Ramos (cell line): ENCODE data around the gene AURKAIP1.

Experiments
- in situ Hi-C: fragments of 300-500 bp; cut with MboI; formaldehyde crosslinking; loops from one replicate; pipeline ENCODE4 v1.14.3; 2022; ENCODE audit warnings: low sequenced_read_pairs; ENCODE audit not compliant: unreplicated experiment

The AURKAIP1 gene

DNA sequence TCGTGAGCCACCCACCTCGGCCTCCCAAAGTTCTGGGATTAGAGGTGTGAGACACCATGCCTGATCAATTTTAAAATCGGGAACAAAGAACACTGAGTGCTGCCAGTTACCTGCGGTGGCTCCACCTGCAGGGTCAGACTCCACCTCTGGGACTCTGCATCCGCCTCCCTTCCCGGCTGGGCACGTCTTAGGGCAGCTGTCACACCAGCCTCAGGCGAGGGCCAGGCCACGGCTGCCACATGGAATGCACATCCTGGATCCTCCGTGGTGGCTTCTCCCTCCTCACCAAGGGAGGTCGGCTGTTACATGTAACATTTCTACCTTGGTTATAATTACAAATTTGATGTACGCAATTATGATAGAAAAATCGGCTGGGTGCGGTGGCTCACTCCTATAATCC is 10.7 kb downstream of the AURKAIP1 start:
- in situ Hi-C loops, result no loop called here

DNA sequence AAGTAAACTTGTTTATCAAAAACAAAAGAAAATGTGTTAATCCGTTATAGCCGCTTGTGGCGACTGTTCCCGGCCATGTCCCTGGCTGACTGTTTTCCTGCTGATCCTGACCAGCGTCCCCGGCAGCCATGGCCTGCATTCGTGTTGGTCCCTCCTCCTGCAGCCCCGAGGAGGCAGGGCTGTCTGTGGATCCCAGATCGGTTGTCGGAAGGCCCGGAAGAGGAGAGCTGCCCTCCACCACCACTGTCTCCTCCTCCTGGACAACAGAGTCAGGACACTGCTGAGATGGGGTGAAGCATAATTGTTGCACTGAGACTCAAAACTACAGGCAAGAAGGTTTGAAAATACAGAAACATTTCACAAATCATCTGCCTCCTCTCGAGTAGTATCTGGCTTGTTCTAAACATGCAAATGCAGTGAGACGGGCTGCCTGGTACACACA is 13.0 kb downstream of the AURKAIP1 start:
- in situ Hi-C loops, result no loop called here

DNA sequence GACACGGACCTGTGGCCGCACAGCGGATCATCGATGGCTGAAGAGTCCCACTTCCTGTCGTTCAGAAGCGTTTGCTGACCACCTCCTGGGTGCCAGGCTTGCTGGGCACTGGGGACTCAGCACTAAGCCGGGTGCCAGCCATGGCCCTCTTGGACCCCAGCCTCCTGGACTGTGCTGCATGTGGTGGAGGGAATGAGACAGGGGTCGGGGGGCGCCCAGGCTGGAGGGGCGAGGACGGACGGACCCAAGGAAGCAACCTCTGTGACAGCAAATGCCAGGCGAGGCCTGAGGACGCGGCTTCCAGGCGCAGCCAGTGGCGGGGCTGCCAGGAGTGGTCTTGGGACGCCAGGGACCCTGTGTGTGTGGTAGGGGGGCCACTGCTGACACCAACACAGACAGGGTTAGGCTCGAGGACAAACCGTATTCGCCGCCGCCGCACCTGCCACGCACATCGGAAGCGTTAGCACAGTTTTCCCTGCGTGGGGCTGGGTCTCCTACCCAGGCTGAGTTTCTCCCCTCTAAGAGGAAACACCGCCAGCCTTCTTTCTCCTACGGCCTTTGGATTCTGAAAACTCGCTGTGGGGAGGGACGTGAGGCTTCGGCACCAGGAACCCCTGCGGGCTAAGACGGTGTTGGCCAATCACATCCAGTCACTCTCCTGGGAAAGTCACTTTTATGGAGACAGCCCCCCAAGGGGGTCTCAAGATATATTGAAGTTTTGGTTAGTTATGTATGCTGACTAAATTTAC is 13.6 kb downstream of the AURKAIP1 start:
- in situ Hi-C loops, result no loop called here

DNA sequence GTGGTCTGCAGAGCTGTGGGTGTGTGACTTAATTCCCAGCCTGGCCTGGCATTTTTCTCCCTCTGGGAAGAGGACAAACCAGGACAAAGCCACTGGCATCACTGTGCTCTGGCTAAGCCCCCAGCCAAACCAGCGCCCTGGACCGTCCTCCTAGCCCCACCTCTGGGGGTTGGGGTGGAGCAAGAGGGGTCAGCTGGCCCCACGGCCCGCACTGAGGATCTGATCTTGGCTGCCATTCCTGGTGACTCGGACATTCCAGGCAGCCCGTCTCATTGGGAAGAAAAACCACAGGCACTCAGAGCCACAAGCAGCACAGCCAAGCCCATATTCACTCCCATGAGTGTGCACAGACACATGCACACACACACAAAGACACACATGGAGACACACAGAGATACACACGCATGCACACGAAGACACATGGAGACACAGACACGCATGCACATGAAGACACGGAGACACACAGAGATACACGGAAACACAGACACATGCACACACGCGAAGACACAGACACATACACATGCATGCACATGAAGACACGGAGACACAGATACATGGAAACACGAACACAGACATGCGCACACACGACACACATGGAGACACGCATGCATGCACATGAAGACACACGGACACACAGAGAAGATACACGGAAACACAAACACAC is 14.4 kb downstream of the AURKAIP1 start:
- in situ Hi-C loops, result no loop called here

DNA sequence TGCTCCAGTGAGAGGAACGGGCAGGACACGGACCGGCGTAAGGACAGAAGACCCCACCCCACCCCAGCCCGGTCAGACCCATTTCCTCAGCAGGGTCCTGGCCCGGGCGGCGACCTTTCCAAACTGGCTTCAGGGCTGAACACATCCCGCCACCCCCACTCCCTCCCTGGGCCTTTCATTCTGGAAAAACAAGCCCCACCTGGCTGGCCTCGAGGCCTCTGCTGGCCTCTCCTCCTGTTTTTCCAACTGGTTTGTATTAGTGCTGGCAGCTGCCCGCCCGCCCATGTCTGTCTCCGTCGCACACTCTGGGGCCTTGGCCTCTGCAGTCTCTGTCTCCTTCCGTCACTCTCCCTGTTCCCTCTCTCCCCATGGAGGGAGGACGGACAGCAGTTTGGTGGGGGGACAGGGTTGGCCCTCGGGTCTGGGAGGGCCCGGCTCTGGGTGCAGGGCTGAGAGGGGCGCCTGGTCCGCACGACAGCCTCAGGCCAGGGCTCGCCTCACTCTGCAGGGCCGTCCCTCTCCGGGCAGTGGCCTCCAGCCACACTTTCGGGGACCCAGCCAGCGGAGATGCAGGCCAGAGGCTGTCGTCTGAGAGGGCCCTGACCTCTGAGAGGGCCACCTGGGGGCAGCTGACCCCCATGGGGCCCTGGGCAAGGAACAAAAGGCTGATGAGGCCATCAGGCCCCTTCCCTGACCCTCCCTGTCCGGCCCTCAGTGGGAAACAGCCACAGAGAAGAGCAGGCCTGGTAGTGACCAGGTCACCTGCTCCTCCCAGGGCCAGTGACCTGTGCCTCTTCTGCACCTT is 15.1 kb downstream of the AURKAIP1 start:
- in situ Hi-C loops, result no loop called here

DNA sequence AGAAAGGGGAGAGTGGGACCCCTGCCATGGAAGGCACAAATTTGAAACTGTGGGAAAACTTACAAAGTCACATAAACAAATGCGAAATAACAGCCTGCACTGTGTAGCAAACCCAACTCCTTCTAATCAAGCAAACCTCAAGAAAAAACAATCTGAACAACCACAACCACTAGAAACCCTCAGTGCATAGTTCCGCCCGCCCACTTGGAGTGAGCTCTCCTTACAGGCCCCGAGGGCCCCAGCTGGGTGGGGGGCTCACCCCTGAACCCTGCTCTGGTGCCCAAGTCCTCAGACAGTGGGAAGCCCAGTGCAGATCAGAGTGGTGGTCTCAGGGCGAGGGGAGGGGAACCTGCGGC is 15.7 kb downstream of the AURKAIP1 start:
- in situ Hi-C loops, result no loop called here

DNA sequence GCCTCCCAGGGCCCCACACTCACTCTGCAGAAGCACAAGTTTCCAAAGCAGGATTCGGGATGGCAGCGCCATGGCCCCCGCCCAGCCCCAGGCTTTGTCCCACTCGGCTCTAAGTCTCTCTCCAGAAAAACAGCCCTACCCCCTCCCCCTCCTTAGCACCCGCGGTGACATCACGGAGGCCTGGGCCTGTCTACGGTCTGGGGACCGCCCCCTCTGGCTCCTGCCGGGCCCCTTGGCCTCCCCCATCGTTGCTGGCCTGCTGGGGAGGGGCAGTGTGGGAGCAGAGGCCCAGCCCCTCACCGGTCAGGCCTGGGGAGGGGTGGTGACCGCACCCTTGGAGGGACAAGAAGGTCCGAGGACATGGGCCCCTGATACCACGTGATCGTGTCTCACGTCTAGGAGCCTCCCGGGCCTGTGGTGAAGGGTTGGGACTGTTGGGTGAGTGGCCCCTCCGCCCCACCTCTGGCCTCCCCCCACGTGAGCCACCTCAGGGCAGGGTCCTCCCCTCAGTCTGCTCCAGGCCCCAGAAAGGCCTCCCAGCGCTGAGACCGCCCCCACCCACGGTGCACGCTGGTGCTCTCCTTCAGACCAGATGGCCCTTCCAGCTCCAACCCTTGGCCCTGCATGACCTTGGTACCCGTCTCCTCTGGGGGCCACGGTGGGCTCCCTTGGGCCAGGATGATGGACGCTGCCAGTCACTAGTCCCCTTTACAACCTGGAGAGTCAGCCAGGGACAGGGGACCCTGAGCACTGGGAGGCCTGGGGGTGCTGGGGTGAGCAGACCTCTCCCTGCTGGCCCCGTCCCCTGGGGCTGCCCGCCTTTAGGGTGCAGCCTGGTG is 16.4 kb downstream of the AURKAIP1 start, which contains the start of gene MXRA8:
MXRA8 (minus strand) TSS at position 123 of the 839 bp plus-strand sequence; CDS start at position 72, 51 bp downstream.
- in situ Hi-C loops, result no loop called here

DNA sequence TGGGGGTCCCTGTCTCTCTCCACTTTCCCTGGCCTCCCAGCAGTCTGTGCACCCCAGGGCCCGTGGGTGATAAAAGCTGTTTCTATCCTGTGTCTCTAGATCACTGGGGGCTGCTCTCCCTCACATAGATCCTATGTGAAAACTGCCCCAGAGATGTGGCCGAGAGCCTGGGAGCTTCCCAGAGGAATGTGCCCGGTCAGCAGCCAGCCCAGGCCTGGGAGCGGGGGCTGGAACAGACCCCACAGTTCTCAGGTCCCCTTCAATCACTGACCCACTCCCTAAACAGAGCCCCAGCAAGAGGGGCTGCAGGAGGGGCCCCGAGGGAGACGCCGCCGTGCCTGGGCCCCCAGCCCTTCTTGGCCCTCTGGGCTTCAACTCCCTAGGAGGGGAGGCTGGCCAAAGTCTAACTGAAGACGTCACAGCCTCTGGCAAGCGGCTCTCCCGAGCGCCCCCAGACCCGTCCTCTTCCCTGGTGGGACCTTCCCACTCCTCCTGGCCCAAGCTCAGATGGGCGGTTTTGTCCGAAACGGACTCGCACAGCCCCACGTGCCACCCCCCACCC is 17.1 kb downstream of the AURKAIP1 start:
- in situ Hi-C loops, result no loop called here

DNA sequence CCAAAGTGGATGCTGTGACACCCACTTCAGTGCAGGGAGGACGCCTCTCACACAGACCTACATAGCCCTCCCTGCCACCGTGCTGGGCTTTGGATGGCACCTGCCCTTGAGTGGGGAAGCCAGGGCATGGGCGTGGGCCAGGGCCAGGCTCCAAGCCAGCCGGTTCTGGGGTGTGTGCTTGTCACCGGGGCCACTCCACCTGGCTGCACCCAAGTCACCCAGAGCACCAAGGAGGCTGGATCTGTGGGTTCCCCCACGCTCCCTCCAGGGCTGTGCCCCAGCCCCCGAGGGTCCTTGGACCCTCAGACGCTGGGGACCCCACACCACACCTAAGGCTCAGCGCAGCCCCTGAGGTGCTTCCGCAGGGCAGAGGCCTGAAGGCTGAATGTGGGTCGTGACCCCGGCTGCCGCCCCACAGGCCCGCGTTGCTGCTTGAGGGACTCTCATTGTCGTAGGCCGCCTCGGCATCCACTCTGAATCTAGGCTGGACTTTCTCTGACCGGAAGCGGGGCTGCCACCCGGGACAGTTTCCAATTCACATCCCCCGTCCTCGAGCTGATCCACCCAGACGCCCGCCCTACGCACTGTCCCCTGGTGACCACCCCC is 18.1 kb downstream of the AURKAIP1 start:
- in situ Hi-C loops, result no loop called here

DNA sequence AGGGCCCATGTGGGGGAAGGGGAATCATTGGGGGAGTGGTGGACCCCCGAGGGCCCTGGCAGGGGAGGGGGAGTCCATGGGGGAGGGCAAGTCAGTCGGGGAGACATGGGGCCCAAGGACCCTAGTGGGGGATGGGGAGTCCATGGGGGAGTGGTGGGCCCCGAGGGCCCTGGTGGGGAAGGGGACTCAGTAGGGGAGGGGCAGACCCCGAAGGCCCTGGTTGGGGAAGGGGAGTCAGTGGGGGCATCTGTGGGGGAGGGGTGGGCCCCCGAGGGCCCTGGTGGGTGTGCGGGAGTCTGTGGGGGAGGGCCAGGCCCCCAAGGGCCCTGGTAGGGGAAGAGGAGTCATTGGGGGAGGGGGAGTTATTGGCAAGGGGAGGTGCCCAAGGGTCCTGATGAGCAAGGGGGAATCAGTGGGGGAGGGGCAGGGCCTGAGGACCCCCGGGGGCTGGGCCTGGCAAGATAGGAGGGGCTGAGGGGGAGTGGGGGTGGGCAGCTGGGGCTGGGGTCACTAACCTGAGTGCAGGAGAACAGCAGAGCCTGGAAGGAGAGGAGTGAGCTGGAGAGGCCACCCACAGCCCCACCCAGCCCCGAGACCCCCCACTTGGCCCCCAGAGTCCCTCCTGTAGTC is 18.7 kb downstream of the AURKAIP1 start:
- in situ Hi-C loops, result no loop called here

DNA sequence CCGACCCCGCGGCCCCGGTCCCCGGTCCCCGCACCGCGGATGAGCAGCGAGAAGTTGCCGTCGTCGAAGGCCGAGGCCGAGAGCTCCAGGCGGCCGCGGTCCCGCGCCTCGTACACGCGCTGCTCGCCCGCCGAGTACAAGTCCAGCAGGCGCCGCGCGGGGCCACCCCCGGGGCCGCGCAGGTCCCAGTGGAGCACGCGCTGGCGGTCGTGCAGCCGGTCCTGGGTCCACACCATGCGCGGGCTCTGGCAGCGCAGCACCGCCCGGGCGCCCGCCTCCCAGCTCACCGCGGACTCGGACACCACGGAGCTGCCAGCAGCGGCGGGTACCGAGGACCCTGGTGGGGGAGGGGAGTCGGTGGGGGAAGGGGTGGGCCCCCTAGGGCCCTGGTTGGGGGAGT is 19.6 kb downstream of the AURKAIP1 start:
- in situ Hi-C loops, result no loop called here

DNA sequence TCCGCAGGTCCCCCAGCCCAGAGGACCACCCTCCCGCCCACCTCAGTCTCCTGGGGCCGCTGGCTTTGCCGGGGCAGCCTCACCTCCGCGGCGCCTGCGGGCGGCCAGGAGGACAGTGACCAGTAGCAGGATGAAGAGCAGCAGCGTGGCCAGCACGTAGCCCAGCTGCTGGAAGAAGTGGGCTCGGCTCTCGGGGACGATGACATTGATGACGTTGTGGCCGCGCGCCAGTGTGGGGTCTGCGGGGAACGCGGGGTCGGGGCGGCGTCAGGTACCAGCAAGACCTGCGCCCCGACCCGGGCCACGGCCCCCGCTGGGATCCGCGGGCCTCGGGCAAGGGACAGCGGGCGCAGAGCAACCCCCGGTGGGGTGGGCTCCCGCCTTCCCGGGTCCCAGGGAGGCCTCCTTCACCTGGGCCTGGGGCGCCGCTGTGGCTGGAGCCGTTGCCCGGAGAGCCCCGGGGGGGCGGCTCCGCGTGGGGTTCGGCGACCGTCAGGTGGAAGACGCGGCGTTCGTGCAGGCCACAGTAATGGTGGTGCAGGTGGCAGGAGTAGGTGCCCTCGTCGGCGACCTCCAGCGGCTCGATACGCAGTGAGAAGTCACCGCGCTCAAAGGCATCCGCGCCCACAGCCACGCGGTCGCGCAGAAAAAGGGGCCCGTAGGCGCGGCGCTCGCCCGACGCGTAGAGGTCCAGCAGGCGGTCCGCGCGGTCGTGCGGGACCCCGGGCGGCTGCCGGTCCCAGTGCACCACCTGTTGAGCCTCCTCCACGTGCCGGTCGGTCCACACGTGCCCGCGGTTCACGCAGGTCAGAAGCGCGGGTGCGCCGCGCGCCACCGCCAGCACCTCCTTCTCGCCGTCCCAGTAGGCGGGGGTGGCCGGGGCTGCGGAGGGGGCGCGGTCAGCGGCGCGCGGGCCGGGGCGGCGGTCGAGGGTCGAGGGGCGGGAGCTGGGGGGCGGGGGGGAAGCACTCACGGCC is 20.4 kb downstream of the AURKAIP1 start:
- in situ Hi-C loops, result no loop called here

DNA sequence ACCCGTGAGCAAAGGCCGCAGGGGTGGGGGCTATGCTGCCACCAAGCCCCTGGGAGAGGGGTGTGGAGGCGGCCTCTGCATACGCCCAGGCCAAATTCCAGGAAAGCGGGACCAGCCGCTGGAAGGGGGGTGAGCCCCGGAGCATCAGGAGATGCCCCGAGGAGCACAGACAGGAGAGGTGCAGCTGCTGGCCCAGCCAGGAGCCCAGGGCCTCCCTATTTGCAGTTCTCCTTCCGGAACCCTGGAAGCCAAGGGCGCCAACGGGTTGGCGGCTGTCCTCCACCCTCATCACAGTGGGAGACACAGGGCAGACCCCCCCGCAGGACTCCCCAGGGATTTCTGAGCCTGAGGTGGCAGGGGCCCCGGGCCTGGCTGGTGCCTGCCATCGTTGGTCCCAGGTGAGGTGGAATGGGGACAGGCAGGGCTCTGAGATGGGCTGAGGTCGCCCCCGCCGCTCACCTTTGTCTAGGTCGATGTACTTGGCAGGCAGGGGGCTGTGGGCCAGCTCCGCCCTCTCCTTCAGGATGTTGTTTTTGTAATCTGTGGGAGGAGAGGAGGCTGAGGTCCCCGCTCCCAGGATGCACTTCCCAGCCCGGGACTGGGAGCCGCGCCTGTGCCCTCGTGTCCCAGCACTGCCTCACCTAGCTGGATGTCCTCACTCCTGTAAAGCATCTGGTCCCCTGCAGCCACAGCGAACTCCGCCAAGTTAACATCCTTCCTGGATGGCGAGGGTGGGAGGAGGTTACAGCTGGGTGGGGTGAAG is 21.4 kb downstream of the AURKAIP1 start:
- in situ Hi-C loops, result no loop called here

DNA sequence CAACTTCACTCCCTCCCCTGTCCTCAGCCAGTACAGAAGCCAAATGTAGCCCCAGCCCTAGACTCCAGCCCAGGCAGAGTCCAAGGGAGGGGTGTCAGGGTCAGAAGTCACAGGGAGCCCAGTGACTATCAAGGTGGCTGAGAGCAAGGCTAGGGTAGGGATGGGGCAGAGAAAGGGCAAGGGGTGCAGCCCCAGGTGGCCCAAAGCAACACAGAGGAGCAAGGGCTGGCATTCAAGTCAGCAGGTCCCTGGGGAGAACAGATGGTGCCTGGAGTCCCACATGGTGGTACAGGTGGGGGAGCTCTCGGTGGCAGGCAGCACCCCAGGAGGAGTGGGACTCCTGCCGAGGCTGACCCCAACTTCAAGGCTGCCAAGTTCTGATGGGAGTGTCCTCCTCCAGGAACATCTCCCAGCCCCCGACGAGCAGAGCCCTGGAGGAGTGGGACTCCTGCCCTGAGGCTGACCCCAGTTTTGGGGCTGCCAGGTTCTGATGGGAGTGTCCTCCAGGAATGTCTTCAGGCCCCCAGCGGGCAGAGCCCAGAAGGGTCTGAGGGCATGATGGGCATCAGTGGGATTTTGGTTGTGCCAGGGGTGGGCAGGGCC is 22.1 kb downstream of the AURKAIP1 start:
- in situ Hi-C loops, result no loop called here

DNA sequence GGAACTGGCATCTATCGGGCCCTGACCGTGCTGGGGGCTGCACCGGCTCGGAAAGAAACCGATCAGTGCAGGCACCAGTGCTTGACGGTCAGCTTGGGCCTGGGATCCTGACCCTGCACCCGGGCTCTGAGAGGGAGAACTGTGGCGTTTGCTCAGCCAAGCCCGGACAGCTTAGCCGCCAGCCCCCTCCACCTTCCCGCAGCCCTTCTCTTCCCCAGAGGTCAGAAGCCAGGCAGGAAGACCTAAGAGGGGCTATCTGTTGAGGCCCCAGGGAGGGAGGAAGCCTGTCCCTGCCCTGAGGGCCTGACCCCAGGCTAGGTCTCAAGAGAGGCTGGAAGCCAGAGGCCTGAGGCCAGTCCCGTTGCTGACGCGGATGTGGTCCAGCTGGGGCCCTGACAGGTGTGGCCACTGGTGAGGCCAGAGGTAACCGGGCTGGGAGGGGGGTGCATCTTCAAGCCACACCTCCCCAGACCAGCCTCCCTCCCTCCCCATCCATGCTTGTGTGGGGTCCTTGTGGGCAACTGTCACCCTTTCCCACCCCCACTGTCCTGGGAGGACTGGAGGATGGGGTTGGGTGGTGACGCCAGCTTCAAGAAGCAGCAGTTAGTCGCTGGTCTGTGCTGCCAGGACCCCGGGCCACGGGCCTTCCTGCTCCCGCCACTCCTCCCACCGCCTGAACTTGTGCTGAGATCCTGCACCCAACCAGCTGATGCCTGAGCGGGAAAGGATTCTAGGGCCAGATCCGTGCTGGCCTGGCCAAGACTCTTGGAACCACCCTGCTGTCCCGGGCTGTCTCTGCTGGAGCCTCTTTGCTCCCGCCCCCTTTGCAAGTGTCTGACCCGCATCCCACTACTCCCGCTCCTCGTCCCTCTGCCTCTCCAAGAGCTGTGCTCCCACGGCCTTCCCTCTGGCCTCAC is 23.2 kb downstream of the AURKAIP1 start:
- in situ Hi-C loops, result no loop called here
